ENCODE results near the gene NRGN.

Gene NRGN

GRCh38 chr11:124757320-124757719 lies 17.6 kb downstream of the NRGN start:
- Mint-ChIP-seq H3K4me3 (no peak overlapping the region), H3K4me1 (ENCODE audit: low read depth) (peaks cover 5% of the 10 kb centered on the region), H3K9me3 (no peaks in the 10 kb centered on the region), H3K27me3 (ENCODE audit: low read depth) (peaks cover 56% of the 10 kb centered on the region), H3K27ac (no peak overlapping the region), H3K36me3 (ENCODE audit: low read depth) (no peaks in the 10 kb centered on the region)
- DNase-seq (ENCODE audit: low spot score): no peak

GRCh38 chr11:124758355-124759265 lies 18.9 kb downstream of the NRGN start:
- Mint-ChIP-seq H3K27ac (no peak overlapping the region), H3K27me3 (ENCODE audit: low read depth) (peaks cover 57% of the 10 kb centered on the region), H3K9me3 (no peaks in the 10 kb centered on the region), H3K36me3 (ENCODE audit: low read depth) (no peaks in the 10 kb centered on the region), H3K4me3 (peak overlapping the region; percentile 73), H3K4me1 (ENCODE audit: low read depth) (peaks cover 7% of the 10 kb centered on the region)
- peak; percentile 64 for DNase-seq (ENCODE audit: low spot score)

GRCh38 chr11:124759266-124760204 lies 19.8 kb downstream of the NRGN start:
- H3K27me3 Mint-ChIP-seq (ENCODE audit: low read depth): peaks cover 57% of the 10 kb centered on the region
- no peak overlapping the region for H3K4me3 Mint-ChIP-seq

GRCh38 chr11:124760205-124760652 lies 20.5 kb downstream of the NRGN start:
- H3K27me3 Mint-ChIP-seq (ENCODE audit: low read depth): peaks cover 55% of the 10 kb centered on the region
- no peak overlapping the region for H3K27ac Mint-ChIP-seq
- peaks cover 7% of the 10 kb centered on the region for H3K4me1 Mint-ChIP-seq (ENCODE audit: low read depth)
- no peaks in the 10 kb centered on the region for H3K9me3 Mint-ChIP-seq
- no peaks in the 10 kb centered on the region for H3K36me3 Mint-ChIP-seq (ENCODE audit: low read depth)
- DNase-seq (ENCODE audit: low spot score): no peak
- no peak overlapping the region for H3K4me3 Mint-ChIP-seq

More at GRCh38 chr11:124759266-124760204, 19.8 kb downstream of the NRGN start:
- Mint-ChIP-seq H3K4me1 (ENCODE audit: low read depth) (peaks cover 7% of the 10 kb centered on the region), H3K36me3 (ENCODE audit: low read depth) (no peaks in the 10 kb centered on the region), H3K9me3 (no peaks in the 10 kb centered on the region), H3K27ac (no peak overlapping the region)
- no peak for DNase-seq (ENCODE audit: low spot score)

- Mint-ChIP-seq H3K27me3 (ENCODE audit: low read depth) (peaks cover 55% of the 10 kb centered on the region), H3K4me1 (ENCODE audit: low read depth) (peaks cover 7% of the 10 kb centered on the region), H3K4me3 (peak overlapping the region; percentile 15), H3K36me3 (ENCODE audit: low read depth) (no peaks in the 10 kb centered on the region), H3K27ac (no peak overlapping the region), H3K9me3 (no peaks in the 10 kb centered on the region)
- DNase-seq (ENCODE audit: low spot score): no peak
Measured at GRCh38 chr11:124760806-124761205, 21.1 kb downstream of the NRGN start.

GRCh38 chr11:124761301-124762104 lies 21.8 kb downstream of the NRGN start:
- Mint-ChIP-seq H3K36me3 (ENCODE audit: low read depth) (no peaks in the 10 kb centered on the region), H3K4me3 (peak overlapping the region; percentile 69), H3K27me3 (ENCODE audit: low read depth) (peaks cover 50% of the 10 kb centered on the region), H3K27ac (no peak overlapping the region), H3K9me3 (no peaks in the 10 kb centered on the region), H3K4me1 (ENCODE audit: low read depth) (peaks cover 7% of the 10 kb centered on the region)
- no peak for DNase-seq (ENCODE audit: low spot score)

- Mint-ChIP-seq H3K27me3 (ENCODE audit: low read depth) (peaks cover 44% of the 10 kb centered on the region), H3K36me3 (ENCODE audit: low read depth) (peaks cover 2% of the 10 kb centered on the region), H3K4me3 (peak within 1 kb of the TSS; percentile 97), H3K4me1 (ENCODE audit: low read depth) (peaks cover 7% of the 10 kb centered on the region), H3K27ac (peak within 1 kb of the TSS; percentile 67), H3K9me3 (no peaks in the 10 kb centered on the region)
- DNase-seq (ENCODE audit: low spot score): peak; percentile 63
Measured at GRCh38 chr11:124762105-124762623, 22.4 kb downstream of the NRGN start, which contains the start of gene ESAM. ESAM (minus strand) TSS chr11:124762290; CDS start chr11:124762154, 136 bp downstream.

GRCh38 chr11:124762624-124763155 lies 22.9 kb downstream of the NRGN start:
- peaks cover 7% of the 10 kb centered on the region for H3K4me1 Mint-ChIP-seq (ENCODE audit: low read depth)

GRCh38 chr11:124763156-124763947 lies 23.6 kb downstream of the NRGN start:
- Mint-ChIP-seq H3K9me3 (no peaks in the 10 kb centered on the region), H3K4me1 (ENCODE audit: low read depth) (peaks cover 5% of the 10 kb centered on the region), H3K27me3 (ENCODE audit: low read depth) (peaks cover 32% of the 10 kb centered on the region), H3K36me3 (ENCODE audit: low read depth) (peaks cover 2% of the 10 kb centered on the region), H3K27ac (peak overlapping the region; percentile 67), H3K4me3 (peak overlapping the region; percentile 97)
- peak; percentile 75 for DNase-seq (ENCODE audit: low spot score)

More at GRCh38 chr11:124762624-124763155, 22.9 kb downstream of the NRGN start:
- no peaks in the 10 kb centered on the region for H3K9me3 Mint-ChIP-seq
- DNase-seq (ENCODE audit: low spot score): no peak
- H3K27me3 Mint-ChIP-seq (ENCODE audit: low read depth): peaks cover 39% of the 10 kb centered on the region
- H3K4me3 Mint-ChIP-seq: peak overlapping the region; percentile 97
- H3K27ac Mint-ChIP-seq: no peak overlapping the region
- peaks cover 2% of the 10 kb centered on the region for H3K36me3 Mint-ChIP-seq (ENCODE audit: low read depth)

- no peaks in the 10 kb centered on the region for H3K9me3 Mint-ChIP-seq
- peaks cover 10% of the 10 kb centered on the region for H3K27me3 Mint-ChIP-seq (ENCODE audit: low read depth)
- peaks cover 2% of the 10 kb centered on the region for H3K4me1 Mint-ChIP-seq (ENCODE audit: low read depth)
- peaks cover 2% of the 10 kb centered on the region for H3K36me3 Mint-ChIP-seq (ENCODE audit: low read depth)
- no peak overlapping the region for H3K4me3 Mint-ChIP-seq
- no peak for DNase-seq (ENCODE audit: low spot score)
- H3K27ac Mint-ChIP-seq: no peak overlapping the region
Measured at GRCh38 chr11:124766156-124766555, 26.4 kb downstream of the NRGN start.

GRCh38 chr11:124768914-124769313 lies 29.2 kb downstream of the NRGN start:
- Mint-ChIP-seq H3K4me1 (ENCODE audit: low read depth) (no peaks in the 10 kb centered on the region), H3K9me3 (no peaks in the 10 kb centered on the region), H3K27me3 (ENCODE audit: low read depth) (no peaks in the 10 kb centered on the region), H3K36me3 (ENCODE audit: low read depth) (peaks cover 5% of the 10 kb centered on the region), H3K27ac (no peak overlapping the region), H3K4me3 (no peak overlapping the region)
- DNase-seq (ENCODE audit: low spot score): no peak
